Left cardiac atrium (tissue), 4 donors: ENCODE results near the gene NTRK2. TPM values are rescaled to one million over a fixed set of nuclear protein-coding genes. Genes with fewer than 3 reads are reported as not detected.

Experiments
- ATAC-seq, 2 donors: fragments of 200-7000 bp; cut with Tn5 transposase; one replicate each; pipeline ENCODE4 v1.9.1; 2020; ENCODE audit warnings: mild to moderate bottlenecking in 2 of 2, moderate library complexity in 2 of 2
- DNase-seq: peaks from one replicate; pipeline ENCODE4 v3.0.0-alpha.2; 2020
- intact Hi-C, 2 donors: fragments of 100-400 bp; cut with DNase I; formaldehyde crosslinking; loops; one replicate each; pipeline versions ENCODE4 v1.14.1 to v1.15.1; 2022 to 2023
- total RNA-seq, 2 donors: library from RNA; stranded (reverse); fragmentation: NEBNext Ultra II Directional; extraction: Animal tissue kit (Norgen Biotek cat#: 25700); gene quantifications; one replicate each; pipeline ENCODE4 v1.2.1, GENCODE V29; 2021
- donor health status: DM: no; HTN: yes; CAD: no.
- donor health status: DM: no; HTN: yes; CAD: no; lungs with severe emphysema.
- donor health status: DM: yes; HTN: yes; CAD: no.
- donor health status: Dilated cardiomyopathy.

NTRK2 gene
- total RNA-seq, 2 donors from 2014 or later: 20.6 to 38.2 TPM

- ATAC-seq: no peak
- intact Hi-C loops: no loop called here
- DNase-seq: no peak
Observed at GRCh38 chr9:84860249-84861115, 191.0 kb downstream of the NTRK2 start.

- DNase-seq (no peak), ATAC-seq (no peak)
- intact Hi-C loops: no loop called here
Observed at GRCh38 chr9:84861455-84861854, 191.9 kb downstream of the NTRK2 start.

- no peak for ATAC-seq
- intact Hi-C loops: no loop called here
Observed at GRCh38 chr9:84862308-84862707, 192.8 kb downstream of the NTRK2 start.

DNA sequence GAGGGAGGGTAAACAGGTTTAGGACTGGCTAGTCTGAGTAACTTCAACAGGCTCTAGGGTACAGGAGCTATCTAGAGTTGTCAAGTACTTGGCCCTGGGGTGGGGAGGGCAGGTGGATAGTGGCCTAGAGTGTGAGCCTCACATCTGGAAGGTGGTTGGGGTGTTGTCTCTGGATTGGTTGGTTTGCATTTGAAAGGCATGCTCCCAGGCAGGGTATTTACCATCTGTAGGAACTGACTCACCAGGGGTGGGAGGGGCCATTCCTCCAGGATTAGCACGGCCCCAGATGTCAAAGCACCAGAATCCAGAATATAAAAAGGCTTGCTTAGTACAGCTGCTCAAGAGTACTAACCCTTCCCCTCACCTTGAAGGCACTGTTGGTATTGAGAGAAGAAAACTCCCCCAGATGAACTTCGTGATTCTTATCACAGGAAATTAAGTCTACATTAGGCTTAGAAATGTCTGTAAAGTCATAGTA is 193.3 kb downstream of the NTRK2 start:
- ATAC-seq (peak in 1 of 2 donors; percentile 78), DNase-seq (peak; percentile 40)
- intact Hi-C loops: no loop called here

More at GRCh38 chr9:84862308-84862707, 192.8 kb downstream of the NTRK2 start:
- no peak for DNase-seq

GRCh38 chr9:84863372-84863771 is 193.8 kb downstream of the NTRK2 start:
- ATAC-seq (no peak), DNase-seq (no peak)
- intact Hi-C loops: no loop called here

DNA sequence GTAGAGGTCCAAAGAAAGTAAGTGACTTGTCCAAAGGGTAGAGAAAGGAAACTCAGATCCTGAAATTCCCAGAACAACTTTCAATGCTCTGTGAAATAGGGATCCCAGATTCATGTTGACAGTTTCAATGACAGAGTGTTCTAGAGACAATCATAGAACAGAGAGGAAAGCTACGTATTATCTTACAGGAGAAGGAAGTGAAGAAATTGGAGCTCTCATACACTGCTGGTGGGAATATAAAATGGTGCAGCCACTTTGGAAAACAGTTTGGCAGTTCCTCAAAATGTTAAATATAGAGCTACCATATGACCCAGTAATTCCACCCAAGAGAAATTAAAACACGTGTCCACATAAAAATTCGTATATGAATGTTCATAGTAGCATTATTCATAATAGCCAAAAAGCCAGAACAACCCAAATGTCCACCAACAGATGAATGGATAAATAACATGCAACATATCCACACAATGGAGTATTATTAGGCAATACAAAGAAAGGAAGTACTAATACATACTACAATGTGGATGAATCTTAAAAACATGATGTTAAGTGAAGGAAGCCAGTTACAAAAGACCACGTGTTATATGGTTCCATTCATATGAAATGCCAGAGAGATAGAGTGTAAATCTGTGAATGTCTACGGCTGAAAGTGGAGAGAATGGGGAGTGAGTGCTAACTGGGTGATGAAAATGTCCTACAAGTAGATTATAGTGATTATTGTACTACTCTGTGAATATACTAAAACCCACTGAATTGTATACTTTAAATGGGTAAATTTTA is 197.1 kb downstream of the NTRK2 start:
- intact Hi-C loops: no loop called here
- DNase-seq (no peak), ATAC-seq (peak; percentile 19 to 41)

- DNase-seq: no peak
- peak; percentile 61 to 90 for ATAC-seq
- intact Hi-C loops: no loop called here
Observed at GRCh38 chr9:84867186-84867585, 197.7 kb downstream of the NTRK2 start.

DNA sequence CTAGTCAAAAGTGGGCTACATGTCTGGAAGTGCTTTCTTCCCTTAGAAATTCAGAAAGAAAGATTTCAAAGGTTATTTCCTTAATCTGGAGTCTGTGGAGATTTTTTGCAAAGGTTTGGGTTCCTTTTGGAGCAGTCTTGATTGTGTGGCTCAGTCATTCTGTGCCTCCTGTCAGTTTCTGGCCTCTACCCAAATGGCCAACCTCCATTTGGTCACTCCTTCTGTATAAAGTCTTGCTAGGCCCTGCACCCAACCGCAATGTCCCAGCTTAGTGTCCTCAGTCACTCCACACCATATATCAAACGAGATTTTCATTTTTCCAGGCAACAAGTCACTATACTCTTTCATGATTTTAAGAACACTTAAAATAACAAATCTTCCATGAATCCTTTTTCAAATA is 199.6 kb downstream of the NTRK2 start:
- ATAC-seq (no peak), DNase-seq (no peak)
- intact Hi-C loops: no loop called here

DNA sequence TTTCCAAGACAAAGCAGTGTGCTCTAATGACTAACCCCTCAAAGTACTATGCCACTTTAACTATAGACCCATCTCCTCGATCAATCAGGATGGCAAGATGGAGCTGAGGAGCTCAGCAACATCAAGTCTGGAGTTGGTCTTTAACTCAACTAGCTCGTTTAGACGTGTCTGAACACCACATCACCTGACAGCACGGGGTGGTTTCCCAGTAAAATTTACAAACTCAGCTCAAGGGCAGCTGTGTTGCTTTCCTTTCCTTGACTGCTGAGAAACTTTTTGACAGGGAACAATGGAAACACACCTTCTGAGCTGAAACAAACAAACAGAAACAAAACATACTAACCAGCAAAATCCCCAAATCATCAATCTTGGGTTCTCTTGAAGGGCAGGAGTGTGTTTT is 202.5 kb downstream of the NTRK2 start:
- intact Hi-C loops: no loop called here
- ATAC-seq: no peak

DNA sequence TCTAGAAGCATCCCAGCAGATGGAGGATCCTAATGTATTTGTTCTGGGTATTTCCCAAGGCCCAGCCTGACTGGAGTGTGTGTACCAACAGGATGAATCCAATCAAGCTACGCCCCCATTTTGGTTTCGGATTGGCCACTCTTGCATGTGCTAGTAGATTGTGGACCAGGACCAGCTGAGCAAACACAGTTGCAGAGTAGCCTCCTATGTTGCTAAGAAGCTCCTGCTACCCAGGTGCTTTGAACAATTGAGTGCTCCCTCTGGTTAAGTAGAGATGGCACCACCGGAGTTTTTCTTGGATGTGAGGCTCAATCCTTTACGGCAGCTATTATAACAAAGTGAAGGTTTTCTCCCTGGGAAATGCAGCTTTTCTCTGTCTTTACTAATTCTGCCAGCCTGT is 204.5 kb downstream of the NTRK2 start:
- DNase-seq: no peak
- intact Hi-C loops: no loop called here
- ATAC-seq: no peak

More for the DNA sequence above, 202.5 kb downstream of the NTRK2 start:
- no peak for DNase-seq

- ATAC-seq (peak; percentile 19 to 23), DNase-seq (no peak)
- intact Hi-C loops: no loop called here
Observed at GRCh38 chr9:84874596-84874995, 205.1 kb downstream of the NTRK2 start.

- ATAC-seq (peak; percentile 36 to 70), DNase-seq (no peak)
- intact Hi-C loops: no loop called here
Observed at GRCh38 chr9:84875193-84875592, 205.7 kb downstream of the NTRK2 start.

GRCh38 chr9:84879631-84880030 is 210.1 kb downstream of the NTRK2 start:
- DNase-seq: no peak
- no peak for ATAC-seq
- intact Hi-C loops: no loop called here

- intact Hi-C loops: no loop called here
- no peak for ATAC-seq
- DNase-seq: no peak
Observed at GRCh38 chr9:84880835-84881234, 211.3 kb downstream of the NTRK2 start.

DNA sequence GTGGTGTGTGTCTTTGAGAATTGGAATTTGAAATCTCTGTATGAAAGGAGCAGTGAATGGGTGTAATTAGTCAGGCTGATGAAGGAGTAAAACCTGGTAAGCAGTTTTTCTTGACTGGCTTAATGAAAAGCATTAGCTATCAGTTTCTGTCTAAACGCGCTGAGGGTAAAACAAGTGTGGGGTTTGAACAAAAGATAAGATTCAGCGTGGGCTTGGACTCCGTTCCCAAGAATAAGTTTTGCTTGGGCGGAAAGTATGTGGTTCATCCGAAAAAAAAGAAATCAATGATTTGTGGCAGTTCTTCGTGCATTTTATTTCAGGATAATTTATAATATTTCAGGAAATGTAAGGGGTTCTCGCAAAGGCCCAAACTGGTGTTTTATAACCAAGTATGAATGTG is 217.3 kb downstream of the NTRK2 start:
- intact Hi-C loops: no loop called here
- DNase-seq (no peak), ATAC-seq (no peak)

- DNase-seq (no peak), ATAC-seq (no peak)
- intact Hi-C loops: no loop called here
Observed at GRCh38 chr9:84891924-84892323, 222.4 kb downstream of the NTRK2 start.

GRCh38 chr9:84893419-84894128 is 224.0 kb downstream of the NTRK2 start:
- DNase-seq (no peak), ATAC-seq (peak in 1 of 2 donors; percentile 30)
- intact Hi-C loops: no loop called here

DNA sequence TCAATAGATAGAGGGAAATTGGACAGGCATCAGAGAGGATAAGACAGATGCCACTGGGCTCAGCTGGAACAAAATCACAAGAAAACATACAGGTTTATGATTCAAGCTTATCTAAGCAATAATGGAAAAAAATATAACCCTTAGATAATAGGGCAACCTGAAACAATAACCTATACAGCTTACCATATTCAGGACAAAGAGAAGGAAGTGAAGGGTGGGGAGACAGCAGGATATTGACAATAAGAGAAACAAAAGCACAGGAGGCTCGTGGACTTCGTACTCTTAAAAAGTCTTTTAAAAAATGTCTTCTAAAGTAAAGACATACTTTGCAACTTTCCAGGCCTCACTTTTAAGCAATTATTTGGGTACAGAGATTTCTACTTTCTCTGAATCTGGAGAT is 225.3 kb downstream of the NTRK2 start:
- intact Hi-C loops: no loop called here
- DNase-seq: no peak
- ATAC-seq: no peak

- intact Hi-C loops: no loop called here
- no peak for ATAC-seq
- DNase-seq: no peak
Observed at GRCh38 chr9:84897362-84898094, 228.0 kb downstream of the NTRK2 start.
